Renal cortex interstitium (tissue), 11 donors: ENCODE data around the gene JMY. TPM values are rescaled to one million over a fixed set of nuclear protein-coding genes. Genes with fewer than 3 reads are reported as not detected.

Experiments used
- DNase-seq, 11 donors: peaks; one replicate each; pipeline ENCODE4 v3.0.0-alpha.2; 2013; ENCODE audit warnings: low read depth in 9 of 11, low spot score in 4 of 11; ENCODE audit errors: extremely low read depth in 1 of 11
- polyA plus RNA-seq, 3 donors: library from polyadenylated mRNA; unstranded; fragments of 120-200 nt; gene quantifications; one replicate each; pipeline ENCODE4 v1.2.1, GENCODE V29; 2013; ENCODE audit not compliant: insufficient read length in 3 of 3

JMY gene
- polyA plus RNA-seq, 3 donors, result 24.6 to 32.2 (median 30.3) TPM

DNA sequence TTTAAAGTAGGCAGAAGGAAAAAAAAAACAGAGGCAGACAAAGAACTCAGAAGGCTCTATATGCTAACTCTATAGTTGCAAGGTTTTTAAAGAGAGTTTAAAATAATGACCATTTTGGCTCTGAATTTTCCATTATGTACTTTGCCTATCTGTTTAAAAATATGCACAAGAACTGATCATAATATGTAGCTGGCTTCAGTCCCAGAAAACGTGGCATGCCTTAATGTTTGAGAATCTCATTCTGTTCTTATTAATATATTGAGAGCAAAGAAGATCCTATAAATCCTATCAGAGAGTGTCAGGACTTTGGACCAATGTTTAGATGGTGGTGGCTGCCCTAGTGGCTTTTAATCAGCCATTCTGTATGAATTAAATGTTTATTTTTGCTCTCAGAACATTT lies 121.5 kb downstream of the JMY start:
- DNase-seq, result peak in 4 of 11 donors; percentile 3 to 31 (median 10)

Other genes with a start within 250 kb of the JMY start
- gene DMGDH, start 166.5 kb upstream of the JMY start, polyA plus RNA-seq, result 10 to 100 TPM; 19.5 to 28.2 (median 22.4) TPM
- gene BHMT2, start 166.4 kb upstream of the JMY start, polyA plus RNA-seq, result 10 to 100 TPM; 38.7 to 91.7 (median 42.3) TPM
- gene BHMT, start 124.3 kb upstream of the JMY start, polyA plus RNA-seq, result 100 to 1,000 TPM; 242 to 486 (median 312) TPM